ENCODE results near the gene RETREG1.
"Not testable (repeated sequence)": the region's sequence is repeated elsewhere in the genome, so short reads cannot be mapped to it uniquely, and the experiment has no call there.

The RETREG1 gene

GRCh38 chr5:16639206-16639605 is 22.4 kb upstream of the RETREG1 start:
- H3K9me3 Mint-ChIP-seq: no peaks in the 10 kb centered on the region
- no peak for DNase-seq (ENCODE audit: low spot score)
- H3K36me3 Mint-ChIP-seq (ENCODE audit: low read depth): no peaks in the 10 kb centered on the region
- H3K4me3 Mint-ChIP-seq: no peak overlapping the region
- H3K27me3 Mint-ChIP-seq (ENCODE audit: low read depth): peaks cover 4% of the 10 kb centered on the region
- peaks cover 5% of the 10 kb centered on the region for H3K4me1 Mint-ChIP-seq (ENCODE audit: low read depth)
- H3K27ac Mint-ChIP-seq: no peak overlapping the region

- H3K27me3 Mint-ChIP-seq (ENCODE audit: low read depth): no peaks in the 10 kb centered on the region
- peaks cover 5% of the 10 kb centered on the region for H3K36me3 Mint-ChIP-seq (ENCODE audit: low read depth)
- H3K9me3 Mint-ChIP-seq: no peaks in the 10 kb centered on the region
- DNase-seq (ENCODE audit: low spot score): no peak
- no peak overlapping the region for H3K27ac Mint-ChIP-seq
- peaks cover 45% of the 10 kb centered on the region for H3K4me1 Mint-ChIP-seq (ENCODE audit: low read depth)
- H3K4me3 Mint-ChIP-seq: no peak overlapping the region
Measured at GRCh38 chr5:16628376-16628775, 11.6 kb upstream of the RETREG1 start.

- H3K4me3 Mint-ChIP-seq: peak overlapping the region; percentile 78
- peak; percentile 58 for DNase-seq (ENCODE audit: low spot score)
- H3K4me1 Mint-ChIP-seq (ENCODE audit: low read depth): peaks cover 49% of the 10 kb centered on the region
- no peaks in the 10 kb centered on the region for H3K9me3 Mint-ChIP-seq
- peaks cover 5% of the 10 kb centered on the region for H3K36me3 Mint-ChIP-seq (ENCODE audit: low read depth)
- H3K27ac Mint-ChIP-seq: peak overlapping the region; percentile 96
- H3K27me3 Mint-ChIP-seq (ENCODE audit: low read depth): no peaks in the 10 kb centered on the region
Measured at GRCh38 chr5:16626696-16627264, 10.0 kb upstream of the RETREG1 start.

DNA sequence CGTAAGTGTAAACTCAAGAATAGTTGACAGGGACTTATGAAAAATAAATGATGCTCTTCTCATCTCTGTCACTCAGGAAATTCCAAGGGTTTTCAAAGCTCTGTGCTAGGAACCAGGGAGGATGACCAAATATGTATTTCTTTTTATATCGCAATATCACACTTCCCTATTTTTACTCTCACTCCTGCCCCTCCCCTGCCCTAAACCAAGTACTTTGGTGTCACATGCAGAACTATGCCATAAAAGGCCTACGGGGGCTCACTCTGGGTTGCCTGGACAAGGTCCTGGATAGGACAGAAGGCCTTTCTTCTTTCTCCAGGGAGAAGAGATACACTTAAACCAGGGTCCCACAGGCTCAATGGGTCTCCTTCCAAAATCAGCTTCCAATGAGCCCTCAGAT is 8.3 kb upstream of the RETREG1 start:
- no peaks in the 10 kb centered on the region for H3K27me3 Mint-ChIP-seq (ENCODE audit: low read depth)
- H3K36me3 Mint-ChIP-seq (ENCODE audit: low read depth): peaks cover 5% of the 10 kb centered on the region
- H3K27ac Mint-ChIP-seq: no peak overlapping the region
- DNase-seq (ENCODE audit: low spot score): no peak
- H3K4me3 Mint-ChIP-seq: no peak overlapping the region
- no peaks in the 10 kb centered on the region for H3K9me3 Mint-ChIP-seq
- H3K4me1 Mint-ChIP-seq (ENCODE audit: low read depth): peaks cover 43% of the 10 kb centered on the region

- Mint-ChIP-seq H3K27me3 (ENCODE audit: low read depth) (no peaks in the 10 kb centered on the region), H3K36me3 (ENCODE audit: low read depth) (peaks cover 14% of the 10 kb centered on the region), H3K9me3 (no peaks in the 10 kb centered on the region), H3K27ac (no peak overlapping the region), H3K4me3 (no peak overlapping the region), H3K4me1 (ENCODE audit: low read depth) (peaks cover 20% of the 10 kb centered on the region)
- DNase-seq (ENCODE audit: low spot score): no peak
Measured at GRCh38 chr5:16619136-16619535, 2.3 kb upstream of the RETREG1 start.

DNA sequence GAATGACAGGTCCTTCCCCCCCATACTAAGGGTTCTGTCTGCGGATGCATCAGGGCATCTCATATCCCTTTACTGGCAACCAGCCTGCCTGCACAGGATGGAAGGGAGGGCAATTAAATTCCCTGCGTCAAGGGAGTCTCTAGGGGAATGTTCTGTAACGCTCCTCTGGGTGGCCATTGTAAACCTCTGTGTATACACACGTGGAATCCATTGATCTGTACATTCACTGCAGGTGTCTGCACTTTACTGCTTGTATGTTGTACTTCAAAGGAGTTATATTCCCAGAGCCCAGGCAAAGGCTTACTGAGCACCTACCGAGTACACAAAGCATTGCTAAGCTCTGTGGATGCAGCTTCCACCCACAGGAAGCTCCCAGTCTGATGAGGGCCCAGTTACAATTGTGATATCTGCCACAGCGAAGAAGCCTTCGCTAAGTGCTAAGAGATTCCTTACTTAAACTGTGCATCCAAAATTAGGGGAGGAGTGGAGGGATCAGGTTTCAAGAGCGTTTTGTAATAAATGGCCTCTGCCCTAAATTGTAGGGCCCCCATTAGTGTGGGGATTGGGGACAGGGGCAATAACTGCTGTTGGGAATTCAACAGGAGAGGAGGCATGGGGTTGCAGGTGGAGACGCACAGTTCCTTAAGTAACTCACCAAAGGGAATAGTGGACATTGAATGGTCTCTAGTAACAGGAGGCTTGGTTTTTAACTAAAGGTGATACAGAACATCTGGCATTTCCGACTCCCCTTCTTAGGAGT is 1.5 kb upstream of the RETREG1 start:
- Mint-ChIP-seq H3K27me3 (ENCODE audit: low read depth) (no peaks in the 10 kb centered on the region), H3K36me3 (ENCODE audit: low read depth) (peaks cover 19% of the 10 kb centered on the region), H3K4me1 (ENCODE audit: low read depth) (peaks cover 27% of the 10 kb centered on the region)

GRCh38 chr5:16617274-16617968 is 624 bp upstream of the RETREG1 start:
- H3K27ac Mint-ChIP-seq: no peak overlapping the region
- peaks cover 25% of the 10 kb centered on the region for H3K36me3 Mint-ChIP-seq (ENCODE audit: low read depth)
- no peaks in the 10 kb centered on the region for H3K27me3 Mint-ChIP-seq (ENCODE audit: low read depth)
- H3K9me3 Mint-ChIP-seq: no peaks in the 10 kb centered on the region
- H3K4me1 Mint-ChIP-seq (ENCODE audit: low read depth): peaks cover 34% of the 10 kb centered on the region
- DNase-seq (ENCODE audit: low spot score): peak; percentile 32
- H3K4me3 Mint-ChIP-seq: no peak overlapping the region

More for the DNA sequence above, 1.5 kb upstream of the RETREG1 start:
- Mint-ChIP-seq H3K4me3 (no peak overlapping the region), H3K9me3 (no peaks in the 10 kb centered on the region), H3K27ac (no peak overlapping the region)
- no peak for DNase-seq (ENCODE audit: low spot score)

GRCh38 chr5:16615741-16616535 is 859 bp downstream of the RETREG1 start:
- H3K27ac Mint-ChIP-seq: peak overlapping the region; percentile 94
- no peak for DNase-seq (ENCODE audit: low spot score)
- H3K36me3 Mint-ChIP-seq (ENCODE audit: low read depth): peaks cover 34% of the 10 kb centered on the region
- H3K4me3 Mint-ChIP-seq: peak overlapping the region; percentile 97
- H3K9me3 Mint-ChIP-seq: peaks cover 7% of the 10 kb centered on the region
- H3K27me3 Mint-ChIP-seq (ENCODE audit: low read depth): no peaks in the 10 kb centered on the region
- peaks cover 40% of the 10 kb centered on the region for H3K4me1 Mint-ChIP-seq (ENCODE audit: low read depth)

GRCh38 chr5:16612007-16612406 is 4.8 kb downstream of the RETREG1 start:
- peaks cover 38% of the 10 kb centered on the region for H3K4me1 Mint-ChIP-seq (ENCODE audit: low read depth)
- H3K27ac Mint-ChIP-seq: peak overlapping the region; percentile 31
- peak overlapping the region; percentile 26 for H3K4me3 Mint-ChIP-seq
- no peaks in the 10 kb centered on the region for H3K27me3 Mint-ChIP-seq (ENCODE audit: low read depth)
- H3K9me3 Mint-ChIP-seq: peaks cover 7% of the 10 kb centered on the region
- H3K36me3 Mint-ChIP-seq (ENCODE audit: low read depth): peaks cover 49% of the 10 kb centered on the region
- DNase-seq (ENCODE audit: low spot score): no peak

DNA sequence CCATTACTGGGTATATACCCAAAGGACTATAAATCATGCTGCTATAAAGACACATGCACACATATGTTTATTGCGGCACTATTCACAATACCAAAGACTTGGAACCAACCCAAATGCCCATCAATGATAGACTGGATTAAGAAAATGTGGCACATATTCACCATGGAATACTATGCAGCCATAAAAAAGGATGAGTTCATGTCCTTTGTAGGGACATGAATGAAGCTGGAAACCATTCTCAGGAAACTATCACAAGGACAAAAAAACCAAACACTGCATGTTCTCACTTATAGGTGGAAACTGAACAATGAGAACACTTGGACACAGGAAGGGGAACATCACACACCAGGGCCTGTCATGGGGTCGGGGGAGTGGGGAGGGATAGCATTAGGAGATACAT is 5.9 kb downstream of the RETREG1 start:
- H3K36me3 Mint-ChIP-seq (ENCODE audit: low read depth): peaks cover 56% of the 10 kb centered on the region
- not testable (repeated sequence) for DNase-seq (ENCODE audit: low spot score)
- H3K4me1 Mint-ChIP-seq (ENCODE audit: low read depth): peaks cover 38% of the 10 kb centered on the region

DNA sequence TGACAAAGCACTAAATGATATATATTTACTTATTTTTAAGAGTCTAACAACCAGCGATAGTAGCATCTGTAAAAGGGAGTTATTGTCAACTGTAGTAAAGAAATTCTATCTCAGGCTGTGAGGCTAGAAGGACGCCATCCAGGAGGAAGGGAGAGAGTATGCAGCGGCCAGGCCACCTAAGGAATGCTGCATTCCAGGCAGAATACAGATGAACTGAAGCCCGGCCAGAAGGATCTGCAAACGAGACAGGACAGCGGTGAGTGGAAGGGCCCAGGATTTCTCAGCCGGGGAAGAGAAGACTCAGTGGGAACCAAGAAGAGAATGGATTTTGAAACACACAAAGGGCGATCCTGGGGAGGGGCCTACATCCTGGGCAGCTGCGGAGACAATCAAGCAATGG is 7.4 kb downstream of the RETREG1 start:
- Mint-ChIP-seq H3K36me3 (ENCODE audit: low read depth) (peaks cover 57% of the 10 kb centered on the region), H3K4me1 (ENCODE audit: low read depth) (peaks cover 41% of the 10 kb centered on the region), H3K27ac (no peak overlapping the region), H3K9me3 (peaks cover 7% of the 10 kb centered on the region), H3K4me3 (no peak overlapping the region), H3K27me3 (ENCODE audit: low read depth) (no peaks in the 10 kb centered on the region)
- DNase-seq (ENCODE audit: low spot score): no peak

More for the DNA sequence above, 5.9 kb downstream of the RETREG1 start:
- H3K4me3 Mint-ChIP-seq; H3K27ac Mint-ChIP-seq; H3K9me3 Mint-ChIP-seq; H3K27me3 Mint-ChIP-seq (ENCODE audit: low read depth): not testable (repeated sequence)

GRCh38 chr5:16606628-16607027 is 10.2 kb downstream of the RETREG1 start:
- Mint-ChIP-seq H3K36me3 (ENCODE audit: low read depth) (peaks cover 51% of the 10 kb centered on the region), H3K27ac (no peak overlapping the region), H3K27me3 (ENCODE audit: low read depth) (no peaks in the 10 kb centered on the region), H3K4me1 (ENCODE audit: low read depth) (peaks cover 23% of the 10 kb centered on the region), H3K4me3 (no peak overlapping the region), H3K9me3 (peaks cover 7% of the 10 kb centered on the region)
- DNase-seq (ENCODE audit: low spot score): no peak

- Mint-ChIP-seq H3K4me1 (ENCODE audit: low read depth) (peaks cover 26% of the 10 kb centered on the region), H3K36me3 (ENCODE audit: low read depth) (peaks cover 50% of the 10 kb centered on the region), H3K9me3 (no peaks in the 10 kb centered on the region), H3K27me3 (ENCODE audit: low read depth) (no peaks in the 10 kb centered on the region), H3K4me3 (no peak overlapping the region), H3K27ac (no peak overlapping the region)
- no peak for DNase-seq (ENCODE audit: low spot score)
Measured at GRCh38 chr5:16603701-16604100, 13.1 kb downstream of the RETREG1 start.

GRCh38 chr5:16603295-16603694 is 13.5 kb downstream of the RETREG1 start:
- H3K4me1 Mint-ChIP-seq (ENCODE audit: low read depth): peaks cover 26% of the 10 kb centered on the region
- H3K27ac Mint-ChIP-seq: no peak overlapping the region
- H3K9me3 Mint-ChIP-seq: no peaks in the 10 kb centered on the region
- H3K27me3 Mint-ChIP-seq (ENCODE audit: low read depth): no peaks in the 10 kb centered on the region
- peaks cover 51% of the 10 kb centered on the region for H3K36me3 Mint-ChIP-seq (ENCODE audit: low read depth)
- H3K4me3 Mint-ChIP-seq: no peak overlapping the region
- DNase-seq (ENCODE audit: low spot score): no peak
